ENCODE data around the gene APBB1IP. TPM values are rescaled to one million over a fixed set of nuclear protein-coding genes. Genes with fewer than 3 reads are reported as not detected.
A peak's percentile ranks its signal among the peaks of the same experiment; 100 is the strongest.
"Not testable (repeated sequence)": the region's sequence is repeated elsewhere in the genome, so short reads cannot be mapped to it uniquely, and the experiment has no call there.

Gene APBB1IP
- total RNA-seq (10 to 100 TPM; 47.7 to 48.9 TPM), polyA plus RNA-seq (72.3 TPM)

- Histone ChIP-seq H3K27me3 (ENCODE audit: insufficient read depth, low read length, poor library complexity, severe bottlenecking) (no peaks in the 10 kb centered on the region), H3K9me3 (ENCODE audit: low read length) (no peaks in the 10 kb centered on the region), H3K36me3 (ENCODE audit: insufficient read depth, low read length) (no peaks in the 10 kb centered on the region), H3K4me1 (ENCODE audit: insufficient read depth, low read length) (peaks cover 42% of the 10 kb centered on the region), H3K27ac (ENCODE audit: low read depth, low read length) (peak within 1 kb of the TSS; percentile 86), H3K4me3 (ENCODE audit: low read length) (peak within 1 kb of the TSS; percentile 84)
- peak in 4 of 5 donors; percentile 30 to 65 (median 48) for DNase-seq
- Mint-ChIP-seq H3K9me3 (no peaks in the 10 kb centered on the region), H3K4me3 (peak within 1 kb of the TSS; percentile 91 to 99 (median 98)), H3K27ac (peak within 1 kb of the TSS; percentile 91 to 99 (median 98)), H3K27me3 (no peaks in the 10 kb centered on the region), H3K4me1 (peaks cover 46 to 62% (median 60%) of the 10 kb centered on the region in 3 donors), H3K36me3 (peaks cover 0 to 35% (median 3%) of the 10 kb centered on the region in 3 donors)
- POLR2A ChIA-PET: interaction anchor here (0.6 to 2.7 kb wide), 3 partner anchors 10 to 48 kb away, joined by 3 to 16 read pairs (median 10); no protein-coding TSS in a partner anchor
- CTCF ChIA-PET: interaction anchor here (1.5 to 1.7 kb wide), 2 partner anchors 33 to 44 kb away, joined by 5 to 9 read pairs; no protein-coding TSS in a partner anchor
Measured at GRCh38 chr10:26437637-26438461, at the start of gene APBB1IP. Gene APBB1IP, plus strand, starts transcription at chr10:26438341. Its CDS starts 53,986 bp downstream, at chr10:26492327.

GRCh38 chr10:26389533-26389932 lies 48.6 kb upstream of the APBB1IP start:
- Histone ChIP-seq H3K27me3 (ENCODE audit: insufficient read depth, low read length, poor library complexity, severe bottlenecking) (no peaks in the 10 kb centered on the region), H3K36me3 (ENCODE audit: insufficient read depth, low read length) (no peaks in the 10 kb centered on the region), H3K27ac (ENCODE audit: low read depth, low read length) (no peak overlapping the region), H3K4me3 (ENCODE audit: low read length) (no peak overlapping the region), H3K4me1 (ENCODE audit: insufficient read depth, low read length) (no peaks in the 10 kb centered on the region), H3K9me3 (ENCODE audit: low read length) (no peaks in the 10 kb centered on the region)
- H3K9me3 Mint-ChIP-seq: peaks cover 0 to 4% (median 2%) of the 10 kb centered on the region in 5 donors
- peaks cover 7 to 17% of the 10 kb centered on the region in 2 donors for H3K27me3 Mint-ChIP-seq
- H3K4me1 Mint-ChIP-seq: peaks cover 0 to 7% (median 5%) of the 10 kb centered on the region in 3 donors
- DNase-seq: no peak
- ChIA-PET POLR2A (no interaction called here), CTCF (no interaction called here)
- peaks cover 0 to 8% (median 0%) of the 10 kb centered on the region in 3 donors for H3K36me3 Mint-ChIP-seq
- no peak overlapping the region for H3K27ac Mint-ChIP-seq
- no peak overlapping the region for H3K4me3 Mint-ChIP-seq

- H3K27me3 ChIP-seq (ENCODE audit: insufficient read depth, low read length, poor library complexity, severe bottlenecking): no peaks in the 10 kb centered on the region
- H3K4me1 ChIP-seq (ENCODE audit: insufficient read depth, low read length): no peaks in the 10 kb centered on the region
- peaks cover 0 to 4% (median 2%) of the 10 kb centered on the region in 5 donors for H3K9me3 Mint-ChIP-seq
- peak in 1 of 5 donors; percentile 12 for DNase-seq
- no peak overlapping the region for H3K27ac ChIP-seq (ENCODE audit: low read depth, low read length)
- H3K27ac Mint-ChIP-seq: no peak overlapping the region
- POLR2A ChIA-PET: no interaction called here
- H3K27me3 Mint-ChIP-seq: peaks cover 7 to 17% of the 10 kb centered on the region in 2 donors
- no peaks in the 10 kb centered on the region for H3K9me3 ChIP-seq (ENCODE audit: low read length)
- H3K36me3 Mint-ChIP-seq: peaks cover 0 to 8% (median 0%) of the 10 kb centered on the region in 3 donors
- H3K4me3 Mint-ChIP-seq: peak overlapping the region in 1 of 7 donors; percentile 19
- H3K4me3 ChIP-seq (ENCODE audit: low read length): no peak overlapping the region
- CTCF ChIA-PET: interaction anchor here (1.0 to 1.7 kb wide), 3 partner anchors 13 to 32 kb away, joined by 3 to 4 read pairs (median 4); no protein-coding TSS in a partner anchor
- peaks cover 0 to 7% (median 5%) of the 10 kb centered on the region in 3 donors for H3K4me1 Mint-ChIP-seq
- no peaks in the 10 kb centered on the region for H3K36me3 ChIP-seq (ENCODE audit: insufficient read depth, low read length)
Measured at GRCh38 chr10:26391701-26392695, 46.1 kb upstream of the APBB1IP start.

- H3K36me3 Mint-ChIP-seq: peaks cover 0 to 11% (median 0%) of the 10 kb centered on the region in 3 donors
- H3K9me3 Mint-ChIP-seq; H3K4me3 ChIP-seq (ENCODE audit: low read length); H3K9me3 ChIP-seq (ENCODE audit: low read length); H3K27ac ChIP-seq (ENCODE audit: low read depth, low read length); H3K4me1 Mint-ChIP-seq; POLR2A ChIA-PET; H3K36me3 ChIP-seq (ENCODE audit: insufficient read depth, low read length); DNase-seq; H3K27me3 Mint-ChIP-seq; H3K27ac Mint-ChIP-seq; CTCF ChIA-PET; H3K27me3 ChIP-seq (ENCODE audit: insufficient read depth, low read length, poor library complexity, severe bottlenecking); H3K4me3 Mint-ChIP-seq; H3K4me1 ChIP-seq (ENCODE audit: insufficient read depth, low read length): not testable (repeated sequence)
Measured at GRCh38 chr10:26398353-26398752, 39.8 kb upstream of the APBB1IP start.

- POLR2A ChIA-PET: interaction anchor here (0.8 kb wide), 1 partner anchor 70 kb away, joined by 3 read pairs; no protein-coding TSS in a partner anchor
- no peak for DNase-seq
- no peaks in the 10 kb centered on the region for H3K4me1 ChIP-seq (ENCODE audit: insufficient read depth, low read length)
- H3K4me3 Mint-ChIP-seq: no peak overlapping the region
- H3K27ac ChIP-seq (ENCODE audit: low read depth, low read length): no peak overlapping the region
- H3K9me3 Mint-ChIP-seq: no peaks in the 10 kb centered on the region
- CTCF ChIA-PET: no interaction called here
- no peaks in the 10 kb centered on the region for H3K36me3 ChIP-seq (ENCODE audit: insufficient read depth, low read length)
- no peak overlapping the region for H3K27ac Mint-ChIP-seq
- H3K27me3 ChIP-seq (ENCODE audit: insufficient read depth, low read length, poor library complexity, severe bottlenecking): no peaks in the 10 kb centered on the region
- no peak overlapping the region for H3K4me3 ChIP-seq (ENCODE audit: low read length)
- H3K27me3 Mint-ChIP-seq: peaks cover 5 to 7% of the 10 kb centered on the region in 2 donors
- H3K4me1 Mint-ChIP-seq: peaks cover 0 to 5% (median 0%) of the 10 kb centered on the region in 3 donors
- H3K36me3 Mint-ChIP-seq: peaks cover 0 to 6% (median 2%) of the 10 kb centered on the region in 3 donors
- H3K9me3 ChIP-seq (ENCODE audit: low read length): no peaks in the 10 kb centered on the region
Measured at GRCh38 chr10:26407406-26407969, 30.7 kb upstream of the APBB1IP start.

- H3K27me3 ChIP-seq (ENCODE audit: insufficient read depth, low read length, poor library complexity, severe bottlenecking): no peaks in the 10 kb centered on the region
- H3K4me3 ChIP-seq (ENCODE audit: low read length): no peak overlapping the region
- DNase-seq: no peak
- H3K27me3 Mint-ChIP-seq: peaks cover 5 to 7% of the 10 kb centered on the region in 2 donors
- peaks cover 0 to 6% (median 2%) of the 10 kb centered on the region in 3 donors for H3K36me3 Mint-ChIP-seq
- ChIA-PET CTCF (interaction anchor here (0.8 kb wide), 1 partner anchor 20 kb away, joined by 3 read pairs; no protein-coding TSS in a partner anchor), POLR2A (interaction anchor here (0.6 kb wide), 1 partner anchor 447 kb away, joined by 3 read pairs; no protein-coding TSS in a partner anchor)
- H3K9me3 Mint-ChIP-seq: no peaks in the 10 kb centered on the region
- no peaks in the 10 kb centered on the region for H3K9me3 ChIP-seq (ENCODE audit: low read length)
- peaks cover 0 to 5% (median 0%) of the 10 kb centered on the region in 3 donors for H3K4me1 Mint-ChIP-seq
- no peaks in the 10 kb centered on the region for H3K4me1 ChIP-seq (ENCODE audit: insufficient read depth, low read length)
- H3K4me3 Mint-ChIP-seq: no peak overlapping the region
- H3K36me3 ChIP-seq (ENCODE audit: insufficient read depth, low read length): no peaks in the 10 kb centered on the region
- no peak overlapping the region for H3K27ac Mint-ChIP-seq
- no peak overlapping the region for H3K27ac ChIP-seq (ENCODE audit: low read depth, low read length)
Measured at GRCh38 chr10:26408858-26409494, 29.2 kb upstream of the APBB1IP start.

- H3K36me3 Mint-ChIP-seq: peaks cover 0 to 6% (median 2%) of the 10 kb centered on the region in 3 donors
- Histone ChIP-seq H3K27me3 (ENCODE audit: insufficient read depth, low read length, poor library complexity, severe bottlenecking) (no peaks in the 10 kb centered on the region), H3K4me3 (ENCODE audit: low read length) (no peak overlapping the region), H3K9me3 (ENCODE audit: low read length) (no peaks in the 10 kb centered on the region), H3K4me1 (ENCODE audit: insufficient read depth, low read length) (no peaks in the 10 kb centered on the region), H3K36me3 (ENCODE audit: insufficient read depth, low read length) (no peaks in the 10 kb centered on the region), H3K27ac (ENCODE audit: low read depth, low read length) (no peak overlapping the region)
- peaks cover 0 to 5% (median 0%) of the 10 kb centered on the region in 3 donors for H3K4me1 Mint-ChIP-seq
- H3K9me3 Mint-ChIP-seq: no peaks in the 10 kb centered on the region
- H3K27me3 Mint-ChIP-seq: peaks cover 4 to 5% of the 10 kb centered on the region in 2 donors
- POLR2A ChIA-PET: no interaction called here
- CTCF ChIA-PET: no interaction called here
- H3K27ac Mint-ChIP-seq: no peak overlapping the region
- no peak for DNase-seq
- no peak overlapping the region for H3K4me3 Mint-ChIP-seq
Measured at GRCh38 chr10:26410356-26410755, 27.8 kb upstream of the APBB1IP start.

Measured in CD8-positive, alpha-beta memory T cell (primary cell).